ENCODE results near the gene ATG5. TPM values are rescaled to one million over a fixed set of nuclear protein-coding genes. Genes with fewer than 3 reads are reported as not detected.

ATG5 gene
- 25.9 and 31.0 TPM in 2 replicates for total RNA-seq

DNA sequence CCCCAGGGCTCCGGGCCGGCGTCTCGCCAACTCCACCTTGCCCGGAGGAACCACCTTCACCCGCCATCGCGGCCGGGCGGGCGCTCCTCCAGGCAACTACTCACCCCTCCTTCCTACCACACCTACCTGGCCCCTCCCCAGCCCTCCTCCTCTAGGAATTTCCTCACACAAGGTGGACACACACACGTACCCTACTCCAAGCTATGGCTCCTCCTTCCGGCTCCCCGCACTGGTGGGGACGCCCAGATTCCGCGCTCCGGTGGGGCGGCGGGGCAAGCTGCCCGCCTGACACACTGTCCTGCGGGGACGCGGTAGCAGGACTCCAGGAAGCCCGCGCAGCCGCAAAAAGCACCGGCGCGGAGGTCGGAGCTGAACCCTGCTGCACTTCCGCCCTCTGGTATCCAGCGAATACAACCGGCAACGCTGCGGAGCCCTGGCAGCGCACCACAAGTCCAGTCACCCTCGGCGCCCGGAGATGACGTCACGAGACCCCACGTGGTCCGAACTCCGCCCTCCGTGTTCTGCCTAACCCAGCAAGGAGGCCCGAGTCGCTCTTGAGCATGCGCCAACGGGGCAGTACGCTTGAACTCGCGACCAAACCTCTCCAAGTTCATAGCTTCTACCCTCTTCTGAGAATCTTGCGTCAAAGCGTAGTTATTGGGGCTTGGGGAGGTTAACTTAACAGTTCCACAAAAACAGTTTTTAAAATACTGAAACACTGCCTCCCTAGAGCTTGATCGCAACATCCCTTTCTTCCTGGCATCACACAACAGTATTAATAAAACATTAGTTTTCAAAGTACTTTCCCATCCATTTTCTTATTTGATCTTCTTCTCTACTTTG lies at the start of gene ATG5:
Gene ATG5 (minus strand): TSS at position 425 of the 843 bp plus-strand sequence. CDS start 9,552 bp downstream, outside the sequence.

DNA sequence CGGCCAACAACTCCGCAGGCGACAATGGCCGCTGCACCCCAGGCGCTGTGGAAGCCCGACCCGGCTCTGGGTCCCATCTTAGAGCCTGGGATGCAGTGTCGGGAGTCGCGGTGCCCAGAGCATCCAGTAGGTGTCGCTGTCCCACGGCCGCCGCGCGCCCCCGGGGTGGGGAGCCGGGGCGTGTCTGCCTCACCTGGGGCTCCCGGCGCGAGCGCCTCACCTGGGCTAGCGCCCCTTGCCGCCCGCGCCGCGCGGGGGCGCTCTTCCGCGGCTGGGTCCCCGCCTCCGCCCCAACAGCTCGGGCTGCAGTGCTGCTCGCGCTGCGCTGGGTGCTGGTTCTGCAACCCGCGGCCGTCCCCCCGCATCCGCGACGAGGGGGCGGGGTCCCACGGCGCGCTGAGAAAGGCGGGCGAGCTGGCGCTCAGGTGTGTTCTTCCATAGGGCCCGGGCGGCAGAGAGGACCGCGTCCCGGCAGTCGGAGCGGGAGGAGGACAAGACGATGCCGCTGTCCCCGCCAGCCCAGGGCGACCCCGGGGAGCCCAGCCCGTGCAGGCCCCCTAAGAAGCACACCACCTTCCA lies 34.9 kb upstream of the ATG5 start, which contains the start of gene CRYBG1:
Gene CRYBG1 (plus strand): TSS at position 308 of the 579 bp plus-strand sequence. CDS start 192 bp downstream, at position 500.

Other genes starting within 250 kb of the ATG5 start
- 2.6 and 3.7 TPM in 2 replicates for gene PRDM1, start 239.4 kb downstream of the ATG5 start, total RNA-seq
- 71.6 and 94.2 TPM in 2 replicates for gene CRYBG1, start 35.0 kb upstream of the ATG5 start, total RNA-seq